Measurements from ENCODE around the gene GEMIN4.
"Not testable (repeated sequence)": the region's sequence is repeated elsewhere in the genome, so short reads cannot be mapped to it uniquely, and the experiment has no call there.

DNA sequence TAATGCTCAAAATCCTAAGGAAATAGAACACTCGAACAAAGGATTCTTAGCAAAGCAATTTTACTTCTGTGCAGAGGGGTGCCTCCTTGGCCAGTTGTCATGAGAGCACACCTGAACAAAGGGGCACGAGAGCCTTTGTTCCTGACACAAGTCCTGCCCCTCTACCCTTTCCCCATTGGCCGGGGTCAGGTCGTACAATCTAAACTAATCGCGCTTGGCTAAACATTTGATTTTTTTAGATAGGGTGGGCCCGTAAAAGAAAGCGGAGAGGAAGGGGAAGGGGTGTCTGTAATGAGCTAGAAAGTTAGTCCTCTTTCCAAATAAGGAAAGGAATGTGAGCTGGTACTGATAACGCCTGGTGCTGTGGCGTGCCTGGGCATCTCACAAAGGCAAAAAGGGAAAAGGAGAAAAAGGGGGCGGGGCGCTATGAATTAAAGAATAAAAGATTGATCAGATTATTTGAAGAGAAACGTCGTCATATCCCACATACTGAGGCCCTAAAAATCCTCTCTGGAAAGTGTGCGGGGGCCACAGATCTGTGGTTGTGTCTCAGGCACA, 4.0 kb upstream of the GEMIN4 start:
- not testable (repeated sequence) for TF ChIP-seq NR3C1 (CRISPR knock-in tag; conservative IDR thresholded peaks at IDR 0.05; ENCODE audit: low read depth); JAZF1 (CRISPR knock-in tag; IDR thresholded peaks at IDR 0.05); CREB1 (CRISPR knock-in tag; IDR thresholded peaks at IDR 0.05); ZNF512 (CRISPR knock-in tag; IDR thresholded peaks at IDR 0.05; ENCODE audit: borderline replicate concordance); HMGA2 (CRISPR knock-in tag; IDR thresholded peaks at IDR 0.05); JUN (CRISPR knock-in tag; IDR thresholded peaks at IDR 0.05); FOXP1 (CRISPR knock-in tag; IDR thresholded peaks at IDR 0.05; ENCODE audit: borderline replicate concordance); SMAD4 (CRISPR knock-in tag; IDR thresholded peaks at IDR 0.05); ZNF671 (CRISPR knock-in tag; IDR thresholded peaks at IDR 0.05); AFF4 (CRISPR knock-in tag; IDR thresholded peaks at IDR 0.05; ENCODE audit: borderline replicate concordance); ZNF121 (CRISPR knock-in tag; IDR thresholded peaks at IDR 0.05)
- TF ChIP-seq, protein P1, sequence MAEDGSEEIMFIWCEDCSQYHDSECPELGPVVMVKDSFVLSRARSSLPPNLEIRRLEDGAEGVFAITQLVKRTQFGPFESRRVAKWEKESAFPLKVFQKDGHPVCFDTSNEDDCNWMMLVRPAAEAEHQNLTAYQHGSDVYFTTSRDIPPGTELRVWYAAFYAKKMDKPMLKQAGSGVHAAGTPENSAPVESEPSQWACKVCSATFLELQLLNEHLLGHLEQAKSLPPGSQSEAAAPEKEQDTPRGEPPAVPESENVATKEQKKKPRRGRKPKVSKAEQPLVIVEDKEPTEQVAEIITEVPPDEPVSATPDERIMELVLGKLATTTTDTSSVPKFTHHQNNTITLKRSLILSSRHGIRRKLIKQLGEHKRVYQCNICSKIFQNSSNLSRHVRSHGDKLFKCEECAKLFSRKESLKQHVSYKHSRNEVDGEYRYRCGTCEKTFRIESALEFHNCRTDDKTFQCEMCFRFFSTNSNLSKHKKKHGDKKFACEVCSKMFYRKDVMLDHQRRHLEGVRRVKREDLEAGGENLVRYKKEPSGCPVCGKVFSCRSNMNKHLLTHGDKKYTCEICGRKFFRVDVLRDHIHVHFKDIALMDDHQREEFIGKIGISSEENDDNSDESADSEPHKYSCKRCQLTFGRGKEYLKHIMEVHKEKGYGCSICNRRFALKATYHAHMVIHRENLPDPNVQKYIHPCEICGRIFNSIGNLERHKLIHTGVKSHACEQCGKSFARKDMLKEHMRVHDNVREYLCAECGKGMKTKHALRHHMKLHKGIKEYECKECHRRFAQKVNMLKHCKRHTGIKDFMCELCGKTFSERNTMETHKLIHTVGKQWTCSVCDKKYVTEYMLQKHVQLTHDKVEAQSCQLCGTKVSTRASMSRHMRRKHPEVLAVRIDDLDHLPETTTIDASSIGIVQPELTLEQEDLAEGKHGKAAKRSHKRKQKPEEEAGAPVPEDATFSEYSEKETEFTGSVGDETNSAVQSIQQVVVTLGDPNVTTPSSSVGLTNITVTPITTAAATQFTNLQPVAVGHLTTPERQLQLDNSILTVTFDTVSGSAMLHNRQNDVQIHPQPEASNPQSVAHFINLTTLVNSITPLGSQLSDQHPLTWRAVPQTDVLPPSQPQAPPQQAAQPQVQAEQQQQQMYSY (CRISPR knock-in tag; IDR thresholded peaks at IDR 0.05), result not testable (repeated sequence)
- TF ChIP-seq, protein P2, sequence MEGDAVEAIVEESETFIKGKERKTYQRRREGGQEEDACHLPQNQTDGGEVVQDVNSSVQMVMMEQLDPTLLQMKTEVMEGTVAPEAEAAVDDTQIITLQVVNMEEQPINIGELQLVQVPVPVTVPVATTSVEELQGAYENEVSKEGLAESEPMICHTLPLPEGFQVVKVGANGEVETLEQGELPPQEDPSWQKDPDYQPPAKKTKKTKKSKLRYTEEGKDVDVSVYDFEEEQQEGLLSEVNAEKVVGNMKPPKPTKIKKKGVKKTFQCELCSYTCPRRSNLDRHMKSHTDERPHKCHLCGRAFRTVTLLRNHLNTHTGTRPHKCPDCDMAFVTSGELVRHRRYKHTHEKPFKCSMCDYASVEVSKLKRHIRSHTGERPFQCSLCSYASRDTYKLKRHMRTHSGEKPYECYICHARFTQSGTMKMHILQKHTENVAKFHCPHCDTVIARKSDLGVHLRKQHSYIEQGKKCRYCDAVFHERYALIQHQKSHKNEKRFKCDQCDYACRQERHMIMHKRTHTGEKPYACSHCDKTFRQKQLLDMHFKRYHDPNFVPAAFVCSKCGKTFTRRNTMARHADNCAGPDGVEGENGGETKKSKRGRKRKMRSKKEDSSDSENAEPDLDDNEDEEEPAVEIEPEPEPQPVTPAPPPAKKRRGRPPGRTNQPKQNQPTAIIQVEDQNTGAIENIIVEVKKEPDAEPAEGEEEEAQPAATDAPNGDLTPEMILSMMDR (IDR thresholded peaks at IDR 0.05), result not testable (repeated sequence)
- TF ChIP-seq, protein P3, sequence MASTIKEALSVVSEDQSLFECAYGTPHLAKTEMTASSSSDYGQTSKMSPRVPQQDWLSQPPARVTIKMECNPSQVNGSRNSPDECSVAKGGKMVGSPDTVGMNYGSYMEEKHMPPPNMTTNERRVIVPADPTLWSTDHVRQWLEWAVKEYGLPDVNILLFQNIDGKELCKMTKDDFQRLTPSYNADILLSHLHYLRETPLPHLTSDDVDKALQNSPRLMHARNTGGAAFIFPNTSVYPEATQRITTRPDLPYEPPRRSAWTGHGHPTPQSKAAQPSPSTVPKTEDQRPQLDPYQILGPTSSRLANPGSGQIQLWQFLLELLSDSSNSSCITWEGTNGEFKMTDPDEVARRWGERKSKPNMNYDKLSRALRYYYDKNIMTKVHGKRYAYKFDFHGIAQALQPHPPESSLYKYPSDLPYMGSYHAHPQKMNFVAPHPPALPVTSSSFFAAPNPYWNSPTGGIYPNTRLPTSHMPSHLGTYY (CRISPR knock-in tag; IDR thresholded peaks at IDR 0.05), result not testable (repeated sequence)

Measured in WTC11 (cell line).